Gastrocnemius medialis (tissue), 4 donors: ENCODE measurements around the gene PANK4.

Experiments used
- CTCF ChIP-seq, 5 experiments: fragments of 450-650 bp in 3 of 5; fragments of 200-600 bp in 2 of 5; sonication (generic) in 2 of 5; IDR thresholded peaks in 4 of 5; conservative IDR thresholded peaks in 1 of 5; 1 replicate in 4 of 5; 2 replicates in 1 of 5; pipeline ENCODE4 v1.5.1; 2016 to 2019; ENCODE audit warnings: antibody characterized with exemption in 5 of 5, mild to moderate bottlenecking in 3 of 5, moderate library complexity in 3 of 5
- POLR2A ChIP-seq, 2 donors: fragments of 450-650 bp; IDR thresholded peaks; one replicate each; pipeline ENCODE4 v1.6.1; 2017; ENCODE audit warnings: antibody characterized with exemption in 2 of 2, mild to moderate bottlenecking in 2 of 2, moderate library complexity in 2 of 2

DNA sequence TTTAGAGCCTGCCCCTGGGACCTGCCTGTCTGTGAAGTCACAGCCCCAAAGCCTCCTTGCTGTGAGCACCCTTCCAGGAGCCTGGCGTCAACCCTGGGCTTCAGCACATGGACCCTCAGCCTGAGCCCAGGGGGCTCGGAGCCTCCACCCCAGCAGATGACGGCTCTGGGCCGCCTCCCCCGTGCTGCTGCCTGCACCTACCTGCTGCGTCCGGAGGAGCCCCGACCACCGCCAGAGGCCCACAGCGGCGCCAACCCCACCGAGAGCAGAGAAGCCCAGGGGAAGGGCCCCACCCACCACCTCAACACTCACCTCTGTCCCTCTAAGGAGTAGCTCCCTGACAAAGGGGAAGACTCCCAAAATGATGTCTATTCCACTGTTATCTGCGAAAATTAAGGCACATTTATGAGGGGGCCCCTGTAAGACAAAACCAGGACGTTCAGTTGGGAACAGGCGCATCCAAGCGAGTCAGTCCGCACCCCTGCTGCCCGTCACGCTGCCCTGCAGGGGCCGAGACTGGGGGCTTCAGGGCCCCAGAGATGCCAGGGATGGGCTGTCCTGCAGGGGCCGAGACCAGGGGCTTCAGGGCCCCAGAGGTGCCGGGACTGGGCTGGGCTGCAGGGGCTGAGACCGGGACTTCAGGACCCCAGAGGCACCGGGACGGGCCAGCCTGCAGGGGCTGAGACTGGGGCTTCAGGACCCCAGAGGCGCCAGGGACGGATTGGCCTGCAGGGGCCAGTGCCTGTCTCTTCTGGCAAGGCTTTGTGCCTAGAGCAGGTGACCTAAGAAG lies 15.8 kb downstream of the PANK4 start:
- TF ChIP-seq CTCF (IDR thresholded peaks at IDR 0.05 in 4 of 5, conservative IDR thresholded peaks at IDR 0.05 in 1 of 5), result no peak
- no peak for TF ChIP-seq POLR2A (IDR thresholded peaks at IDR 0.05)
